HG03571 (cell line): ENCODE measurements around the gene FBXL16.
"Not testable (repeated sequence)": the region's sequence is repeated elsewhere in the genome, so short reads cannot be mapped to it uniquely, and the experiment has no call there.

Source experiments
- ATAC-seq: cut with Tn5 transposase; IDR thresholded peaks from one replicate; pipeline ENCODE4 v1.9.1; 2021; ENCODE audit not compliant: unreplicated experiment

The FBXL16 gene

GRCh38 chr16:705431-706188, at the start of gene FBXL16:
FBXL16 (minus strand) TSS chr16:705801; CDS start chr16:697405, 8,396 bp downstream.
- no peak for ATAC-seq

DNA sequence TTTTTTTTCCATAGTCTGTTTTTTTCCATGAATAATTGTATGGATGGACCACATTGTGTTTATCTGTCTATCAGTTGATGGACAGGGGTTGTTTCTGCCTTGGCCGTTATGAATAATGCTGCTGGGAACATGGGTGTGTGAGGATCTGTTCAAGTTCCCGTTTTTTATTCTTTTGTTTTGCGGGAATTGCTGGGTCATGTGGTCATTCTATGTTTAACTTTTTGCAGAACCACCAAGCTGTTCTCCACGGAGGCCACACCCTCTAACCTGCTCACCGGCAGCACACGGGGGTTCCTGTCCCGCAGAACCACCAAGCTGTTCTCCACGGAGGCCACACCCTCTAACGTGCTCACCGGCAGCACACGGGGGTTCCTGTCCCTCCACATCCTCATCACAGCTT, 49.1 kb upstream of the FBXL16 start:
- no peak for ATAC-seq

DNA sequence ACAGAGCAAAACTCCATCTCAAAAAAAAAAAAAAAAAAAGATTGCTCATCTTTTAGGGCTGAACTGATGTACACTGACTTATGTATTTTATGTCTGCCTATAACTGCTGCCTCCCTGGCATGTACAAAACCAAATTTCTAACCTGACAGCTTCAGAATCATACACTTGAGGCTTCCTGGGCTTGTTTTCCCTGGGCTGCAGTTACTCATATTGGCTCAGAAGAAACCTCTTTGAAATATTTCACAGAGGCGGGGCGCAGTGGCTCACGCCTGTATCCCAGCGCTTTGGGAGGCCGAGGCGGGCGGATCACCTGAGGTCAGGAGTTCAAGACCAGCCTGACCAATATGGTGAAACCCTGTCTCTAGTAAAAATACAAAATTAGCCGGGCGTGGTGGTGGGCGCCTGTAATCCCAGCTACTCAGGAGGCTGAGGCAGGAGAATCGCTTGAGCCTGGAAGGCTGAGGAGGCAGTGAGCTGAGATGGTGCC, 48.6 kb upstream of the FBXL16 start:
- ATAC-seq, result not testable (repeated sequence)

- ATAC-seq, result no peak
These were observed 46.4 kb upstream of the FBXL16 start for GRCh38 chr16:752007-752312.

GRCh38 chr16:751152-752006, 45.8 kb upstream of the FBXL16 start:
- ATAC-seq, result no peak

DNA sequence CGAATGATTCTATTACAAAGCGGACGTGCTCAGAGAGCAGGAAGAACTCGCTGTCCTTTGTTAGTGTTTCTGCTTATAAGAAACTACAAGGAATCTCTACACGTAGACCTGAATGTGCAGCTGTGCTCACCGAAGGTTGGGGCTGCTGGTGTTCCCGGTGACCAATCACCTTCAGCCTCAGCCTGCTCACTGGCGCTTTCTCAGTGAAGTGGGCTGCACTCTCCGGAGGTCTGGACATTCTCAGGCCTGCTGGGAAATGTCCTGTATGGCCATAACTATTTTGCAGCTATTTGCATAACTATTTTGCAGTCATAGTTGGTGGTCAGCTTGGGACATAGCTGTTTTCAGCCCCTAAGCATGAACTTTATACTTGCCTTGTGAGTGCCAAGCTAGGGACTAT, 44.9 kb upstream of the FBXL16 start:
- ATAC-seq, result no peak

- ATAC-seq, result no peak
These were observed 43.4 kb upstream of the FBXL16 start for GRCh38 chr16:749010-749409.

GRCh38 chr16:747978-748746, 42.6 kb upstream of the FBXL16 start:
- no peak for ATAC-seq

DNA sequence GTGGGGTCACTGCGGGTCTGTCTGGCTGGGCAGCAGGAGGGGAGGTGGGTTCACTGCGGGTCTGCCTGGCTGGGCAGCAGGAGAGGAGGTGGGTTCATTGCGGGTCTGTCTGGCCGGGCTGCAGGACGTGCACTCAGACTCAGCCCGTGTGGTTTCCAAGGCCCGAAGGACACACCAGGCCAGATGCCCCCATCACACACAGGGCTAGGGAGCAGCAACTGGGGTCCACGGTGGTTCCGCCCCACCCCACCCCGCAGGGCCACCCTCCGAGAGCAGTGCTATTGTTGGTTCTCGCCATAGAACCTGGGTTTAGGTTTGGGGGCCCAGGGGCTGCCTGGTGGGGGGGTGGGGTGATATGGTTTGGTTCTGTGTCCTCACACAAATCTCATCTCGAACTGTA, 41.0 kb upstream of the FBXL16 start:
- no peak for ATAC-seq

- ATAC-seq, result no peak
These were observed 40.1 kb upstream of the FBXL16 start for GRCh38 chr16:745739-746138.

DNA sequence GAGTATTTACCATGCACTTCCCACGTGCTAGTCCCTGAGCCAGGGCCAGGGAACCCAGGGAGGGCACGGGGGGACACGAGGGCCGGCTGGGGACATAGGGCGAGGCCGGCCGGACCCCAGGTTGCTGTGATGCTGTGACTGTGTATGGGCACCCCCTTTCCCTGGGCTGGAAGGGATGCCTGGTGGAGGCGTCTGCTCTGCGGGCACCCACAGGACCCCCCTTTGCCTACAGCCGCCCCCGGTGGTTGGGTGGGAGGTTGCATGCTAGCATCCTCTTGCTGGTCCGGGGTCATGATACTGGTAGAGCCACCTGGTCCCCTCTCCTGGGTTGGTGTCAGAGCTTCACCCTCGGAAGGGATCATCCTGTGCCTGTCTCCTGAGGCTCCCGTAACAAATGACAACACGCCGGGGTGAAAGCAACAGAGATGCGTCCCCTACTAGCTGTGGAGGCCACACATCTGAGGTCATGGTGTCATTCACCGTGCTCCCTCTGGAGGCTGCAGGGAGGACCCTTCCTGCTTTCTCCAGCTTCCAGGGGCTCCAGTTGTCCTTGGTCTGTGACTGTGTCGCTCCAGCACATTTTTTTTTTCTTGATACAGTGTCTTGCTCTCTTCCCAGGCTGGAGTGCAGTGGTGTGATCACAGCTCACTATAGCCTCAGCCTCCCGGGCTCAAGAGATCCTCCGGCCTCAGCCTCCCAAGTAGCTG, 38.3 kb upstream of the FBXL16 start:
- ATAC-seq, result no peak

GRCh38 chr16:742894-743293, 37.3 kb upstream of the FBXL16 start:
- ATAC-seq, result not testable (repeated sequence)

- ATAC-seq, result no peak
These were observed 36.5 kb upstream of the FBXL16 start for GRCh38 chr16:741986-742629.

DNA sequence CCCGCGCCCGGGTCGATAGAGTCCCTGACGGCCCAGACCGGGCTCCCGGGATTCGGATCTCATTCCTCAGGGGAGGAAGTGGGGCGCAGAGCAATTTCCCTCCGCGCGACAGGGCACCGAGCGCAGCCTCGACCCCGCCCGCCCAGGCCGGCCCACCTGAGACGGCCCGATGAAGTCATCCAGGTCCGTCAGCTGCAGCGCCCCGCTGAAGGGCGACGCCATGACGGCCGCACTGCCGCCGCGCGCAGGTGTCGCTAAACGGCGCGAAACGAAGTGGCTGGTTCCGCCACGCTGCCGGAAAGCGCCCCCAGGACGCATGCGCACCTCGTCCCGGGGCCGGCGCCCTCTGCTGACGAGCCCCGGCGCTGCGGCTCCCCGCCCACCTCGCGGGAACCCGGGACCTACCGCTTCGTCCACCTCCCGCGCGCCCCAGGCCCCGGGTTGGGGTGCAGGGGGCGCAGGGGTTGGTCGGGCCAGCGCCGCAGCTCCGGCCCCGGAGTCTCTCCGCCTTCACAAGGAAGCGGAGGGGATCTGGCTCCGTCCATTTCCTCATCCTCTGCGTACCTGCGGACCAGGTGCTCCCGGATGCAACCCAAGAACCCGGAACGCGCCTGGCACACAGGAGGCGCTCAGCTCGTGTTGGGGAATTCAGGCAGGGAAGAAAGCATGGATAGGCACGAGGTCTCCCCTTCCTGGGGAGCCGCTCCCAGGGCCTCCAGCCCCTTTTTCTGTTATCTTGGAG, 35.3 kb upstream of the FBXL16 start, which contains the start of gene CIAO3:
Gene CIAO3, minus strand, starts transcription at position 234 of the 742 bp plus-strand sequence. Its CDS starts 12 bp downstream, at position 222.
- peak; percentile 59 for ATAC-seq

- ATAC-seq, result no peak
These were observed 34.8 kb upstream of the FBXL16 start for GRCh38 chr16:740459-740763.

GRCh38 chr16:739560-740458, 34.2 kb upstream of the FBXL16 start:
- no peak for ATAC-seq

GRCh38 chr16:736936-737481, 31.4 kb upstream of the FBXL16 start:
- no peak for ATAC-seq

DNA sequence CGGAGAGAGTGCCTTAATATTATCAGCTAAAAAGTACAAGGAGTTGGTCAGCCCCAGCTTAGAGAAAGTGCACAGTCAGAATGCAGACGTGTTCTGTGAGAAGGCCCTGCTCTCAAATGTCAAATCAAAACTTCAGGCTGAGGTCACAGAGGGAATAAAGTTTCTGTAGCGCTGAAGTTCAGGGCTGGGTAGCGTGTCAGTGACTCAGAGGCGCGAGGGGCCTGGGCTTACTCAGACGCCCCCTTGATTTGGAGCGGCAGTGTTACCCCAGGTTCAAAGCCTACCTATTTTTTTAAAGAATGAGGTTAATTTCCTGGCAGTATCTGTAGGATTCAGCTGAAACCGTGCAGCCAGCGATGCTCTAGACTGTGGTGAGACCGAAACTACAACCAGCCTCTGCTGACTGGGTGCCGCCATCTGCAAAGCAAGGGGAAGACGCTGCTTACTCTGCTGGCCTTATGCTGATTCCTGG, 30.4 kb upstream of the FBXL16 start:
- no peak for ATAC-seq
